Neutrophil (primary cell): Measurements from ENCODE around the gene ZNF14.
"Not testable (repeated sequence)": the region's sequence is repeated elsewhere in the genome, so short reads cannot be mapped to it uniquely, and the experiment has no call there.

Source experiments
- H3K27ac ChIP-seq: fragments of 200-600 bp; sonication (generic); 2 replicates; pipeline ENCODE4 v1.5.1; 2016; ENCODE audit warnings: mild to moderate bottlenecking, moderate library complexity
- H3K27me3 ChIP-seq: fragments of 200-600 bp; sonication (generic); 2 replicates; pipeline ENCODE4 v1.6.0; 2016; ENCODE audit warnings: mild to moderate bottlenecking
- H3K36me3 ChIP-seq: fragments of 200-600 bp; sonication (generic); 2 replicates; pipeline ENCODE4 v1.5.1; 2017
- H3K4me1 ChIP-seq, 2 experiments: fragments of 200-600 bp in 1 of 2; sonication (generic) in 1 of 2; 1 replicate in 1 of 2; 2 replicates in 1 of 2; pipeline versions ENCODE4 v1.5.1 to v1.6.1; 2013 to 2016; ENCODE audit warnings: low read depth in 1 of 2, low read length in 1 of 2, mild to moderate bottlenecking in 1 of 2, moderate library complexity in 1 of 2; ENCODE audit not compliant: control insufficient read depth in 1 of 2, insufficient read depth in 1 of 2
- H3K4me3 ChIP-seq, 2 experiments: fragments of 200-600 bp in 1 of 2; sonication (generic) in 1 of 2; 1 replicate in 1 of 2; 2 replicates in 1 of 2; pipeline ENCODE4 v1.5.1; 2013 to 2016; ENCODE audit warnings: low read depth in 1 of 2, low read length in 1 of 2, mild to moderate bottlenecking in 1 of 2, moderate library complexity in 1 of 2
- H3K9me3 ChIP-seq: fragments of 200-600 bp; sonication (generic); 2 replicates; pipeline ENCODE4 v1.5.1; 2016
- CTCF ChIP-seq: fragments of 200-600 bp; sonication (generic); IDR thresholded peaks from 2 replicates; pipeline ENCODE4 v1.5.1; 2016; ENCODE audit warnings: antibody characterized with exemption

Gene ZNF14

GRCh38 chr19:19748249-19748938 lies 15.5 kb upstream of the ZNF14 start:
- H3K4me3 ChIP-seq: no peak overlapping the region
- TF ChIP-seq CTCF: no peak
- no peaks in the 10 kb centered on the region for H3K27me3 ChIP-seq
- H3K4me1 ChIP-seq: no peaks in the 10 kb centered on the region
- H3K9me3 ChIP-seq: peaks cover 5% of the 10 kb centered on the region
- no peaks in the 10 kb centered on the region for H3K36me3 ChIP-seq
- H3K27ac ChIP-seq: no peak overlapping the region

GRCh38 chr19:19747357-19748220 lies 14.7 kb upstream of the ZNF14 start:
- no peaks in the 10 kb centered on the region for H3K27me3 ChIP-seq
- no peak overlapping the region for H3K27ac ChIP-seq
- no peak for TF ChIP-seq CTCF
- H3K36me3 ChIP-seq: no peaks in the 10 kb centered on the region
- H3K4me1 ChIP-seq: no peaks in the 10 kb centered on the region
- no peak overlapping the region for H3K4me3 ChIP-seq
- peaks cover 8% of the 10 kb centered on the region for H3K9me3 ChIP-seq

- Histone ChIP-seq H3K36me3 (no peaks in the 10 kb centered on the region), H3K27ac (no peak overlapping the region), H3K4me1 (no peaks in the 10 kb centered on the region), H3K27me3 (no peaks in the 10 kb centered on the region), H3K4me3 (no peak overlapping the region), H3K9me3 (peaks cover 12% of the 10 kb centered on the region)
- no peak for TF ChIP-seq CTCF
These were observed 13.6 kb upstream of the ZNF14 start for GRCh38 chr19:19746286-19747213.

- peaks cover 12% of the 10 kb centered on the region for H3K9me3 ChIP-seq
- no peak overlapping the region for H3K27ac ChIP-seq
- H3K4me1 ChIP-seq: no peaks in the 10 kb centered on the region
- no peak for TF ChIP-seq CTCF
- no peak overlapping the region for H3K4me3 ChIP-seq
- H3K27me3 ChIP-seq: no peaks in the 10 kb centered on the region
- H3K36me3 ChIP-seq: no peaks in the 10 kb centered on the region
These were observed 12.8 kb upstream of the ZNF14 start for GRCh38 chr19:19745496-19746285.

- Histone ChIP-seq H3K4me1 (no peaks in the 10 kb centered on the region), H3K9me3 (peaks cover 12% of the 10 kb centered on the region)
These were observed 11.7 kb upstream of the ZNF14 start for GRCh38 chr19:19744641-19745040.

GRCh38 chr19:19743921-19744320 lies 11.0 kb upstream of the ZNF14 start:
- not testable (repeated sequence) for H3K27ac ChIP-seq, H3K27me3 ChIP-seq, H3K4me3 ChIP-seq, H3K36me3 ChIP-seq, H3K4me1 ChIP-seq
- peaks cover 12% of the 10 kb centered on the region for H3K9me3 ChIP-seq

More at GRCh38 chr19:19744641-19745040, 11.7 kb upstream of the ZNF14 start:
- Histone ChIP-seq H3K27me3 (no peaks in the 10 kb centered on the region), H3K36me3 (no peaks in the 10 kb centered on the region), H3K27ac (no peak overlapping the region), H3K4me3 (no peak overlapping the region)
- no peak for TF ChIP-seq CTCF
